NB4 (cell line): ENCODE results near the gene ATRN.

Experiments
- DNase-seq: peaks from one replicate; pipeline ENCODE4 v3.0.0; 2010; ENCODE audit warnings: low read depth
- H3K4me3 ChIP-seq: one replicate; pipeline ENCODE4 v1.5.1; 2011; ENCODE audit warnings: mild to moderate bottlenecking, low read depth, low read length, moderate library complexity
- MYC ChIP-seq: IDR thresholded peaks from 2 replicates; pipeline ENCODE4 v1.6.1; 2011; ENCODE audit warnings: low read depth, low read length
- POLR2A ChIP-seq: IDR thresholded peaks from 2 replicates; pipeline ENCODE4 v1.6.1; 2011; ENCODE audit warnings: mild to moderate bottlenecking; ENCODE audit not compliant: insufficient read length; ENCODE audit errors: extremely low read depth
- TF ChIP-seq, protein P1 (sequence below): IDR thresholded peaks from 2 replicates; pipeline ENCODE4 v1.6.1; 2011; ENCODE audit warnings: low read depth, low read length
- TF ChIP-seq, protein P2 (sequence below): IDR thresholded peaks from one replicate; pipeline ENCODE4 v1.5.1; 2012; ENCODE audit warnings: low read depth, low read length

ATRN gene

GRCh38 chr20:3547906-3548305, 77.1 kb downstream of the ATRN start:
- no peak overlapping the region for H3K4me3 ChIP-seq
- DNase-seq, result no peak
- no peak for TF ChIP-seq POLR2A

GRCh38 chr20:3550837-3551236, 80.0 kb downstream of the ATRN start:
- TF ChIP-seq MYC (no peak), POLR2A (no peak)
- TF ChIP-seq, protein P1, sequence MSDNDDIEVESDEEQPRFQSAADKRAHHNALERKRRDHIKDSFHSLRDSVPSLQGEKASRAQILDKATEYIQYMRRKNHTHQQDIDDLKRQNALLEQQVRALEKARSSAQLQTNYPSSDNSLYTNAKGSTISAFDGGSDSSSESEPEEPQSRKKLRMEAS, result no peak
- TF ChIP-seq, protein P2, sequence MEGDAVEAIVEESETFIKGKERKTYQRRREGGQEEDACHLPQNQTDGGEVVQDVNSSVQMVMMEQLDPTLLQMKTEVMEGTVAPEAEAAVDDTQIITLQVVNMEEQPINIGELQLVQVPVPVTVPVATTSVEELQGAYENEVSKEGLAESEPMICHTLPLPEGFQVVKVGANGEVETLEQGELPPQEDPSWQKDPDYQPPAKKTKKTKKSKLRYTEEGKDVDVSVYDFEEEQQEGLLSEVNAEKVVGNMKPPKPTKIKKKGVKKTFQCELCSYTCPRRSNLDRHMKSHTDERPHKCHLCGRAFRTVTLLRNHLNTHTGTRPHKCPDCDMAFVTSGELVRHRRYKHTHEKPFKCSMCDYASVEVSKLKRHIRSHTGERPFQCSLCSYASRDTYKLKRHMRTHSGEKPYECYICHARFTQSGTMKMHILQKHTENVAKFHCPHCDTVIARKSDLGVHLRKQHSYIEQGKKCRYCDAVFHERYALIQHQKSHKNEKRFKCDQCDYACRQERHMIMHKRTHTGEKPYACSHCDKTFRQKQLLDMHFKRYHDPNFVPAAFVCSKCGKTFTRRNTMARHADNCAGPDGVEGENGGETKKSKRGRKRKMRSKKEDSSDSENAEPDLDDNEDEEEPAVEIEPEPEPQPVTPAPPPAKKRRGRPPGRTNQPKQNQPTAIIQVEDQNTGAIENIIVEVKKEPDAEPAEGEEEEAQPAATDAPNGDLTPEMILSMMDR, result no peak
- no peak for DNase-seq
- no peak overlapping the region for H3K4me3 ChIP-seq

- H3K4me3 ChIP-seq, result no peak overlapping the region
- TF ChIP-seq, protein P1, result no peak
- no peak for TF ChIP-seq MYC
- TF ChIP-seq, protein P2, result no peak
- TF ChIP-seq POLR2A, result no peak
- no peak for DNase-seq
Observed at GRCh38 chr20:3551681-3552434, 81.0 kb downstream of the ATRN start.

DNA sequence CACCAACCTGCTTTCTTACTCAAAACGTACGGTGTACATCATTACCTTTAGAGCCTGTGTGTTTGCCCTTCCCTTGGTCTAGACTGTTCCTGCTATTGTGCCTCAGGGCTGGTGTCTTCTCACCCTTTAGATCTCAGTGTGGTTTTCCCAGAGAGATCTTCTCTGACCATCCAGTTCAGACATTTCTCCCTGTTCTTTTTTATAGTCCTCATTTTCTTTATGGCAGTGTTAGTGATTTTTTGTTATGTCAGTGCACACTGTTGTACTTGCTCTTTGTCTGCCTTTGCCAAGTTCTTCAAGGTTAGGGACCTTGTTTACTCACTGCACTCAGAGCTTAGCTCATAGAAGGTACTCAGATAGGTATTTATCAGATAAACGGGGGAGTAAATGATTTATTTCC, 82.8 kb downstream of the ATRN start:
- TF ChIP-seq, protein P2, result no peak
- no peak for TF ChIP-seq POLR2A
- TF ChIP-seq, protein P1, result no peak
- TF ChIP-seq MYC, result no peak
- DNase-seq, result no peak
- no peak overlapping the region for H3K4me3 ChIP-seq

- no peak overlapping the region for H3K4me3 ChIP-seq
- DNase-seq, result peak; percentile 39
- TF ChIP-seq, protein P1, result no peak
- TF ChIP-seq POLR2A, result no peak
- TF ChIP-seq, protein P2, result no peak
- no peak for TF ChIP-seq MYC
Observed at GRCh38 chr20:3557237-3557785, 86.5 kb downstream of the ATRN start.

GRCh38 chr20:3559231-3559630, 88.4 kb downstream of the ATRN start:
- no peak for DNase-seq
- H3K4me3 ChIP-seq, result no peak overlapping the region
- TF ChIP-seq MYC (no peak), POLR2A (no peak)
- TF ChIP-seq, protein P1, result no peak
- TF ChIP-seq, protein P2, result no peak
